ENCODE results near the gene HRH4. TPM values are rescaled to one million over a fixed set of nuclear protein-coding genes. Genes with fewer than 3 reads are reported as not detected.

Gene HRH4
- total and polyA plus RNA-seq, 2 of the 13 experiments (the other 11 are each of a cell fraction or from before 2014, with no cell fraction given) = not detected

DNA sequence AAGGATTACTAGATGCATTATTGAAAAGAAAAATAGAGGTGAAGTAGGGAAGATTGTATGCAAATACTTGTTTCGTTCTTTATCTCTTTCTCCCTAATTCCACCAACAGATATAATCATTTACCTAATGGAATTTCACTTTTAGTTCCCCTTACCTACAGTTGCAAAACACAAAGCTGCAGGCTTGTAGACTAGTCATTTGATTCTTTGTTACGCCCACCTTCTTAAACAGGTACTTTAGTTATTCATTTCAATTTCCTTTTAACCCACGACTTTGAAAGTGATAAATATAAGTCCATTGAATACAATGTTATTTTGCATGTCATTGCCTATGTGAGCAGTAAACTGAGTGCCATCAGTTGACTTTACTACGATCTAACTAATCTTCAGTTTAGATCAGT is 3.9 kb upstream of the HRH4 start (continued):
- TF ChIP-seq, protein P1, sequence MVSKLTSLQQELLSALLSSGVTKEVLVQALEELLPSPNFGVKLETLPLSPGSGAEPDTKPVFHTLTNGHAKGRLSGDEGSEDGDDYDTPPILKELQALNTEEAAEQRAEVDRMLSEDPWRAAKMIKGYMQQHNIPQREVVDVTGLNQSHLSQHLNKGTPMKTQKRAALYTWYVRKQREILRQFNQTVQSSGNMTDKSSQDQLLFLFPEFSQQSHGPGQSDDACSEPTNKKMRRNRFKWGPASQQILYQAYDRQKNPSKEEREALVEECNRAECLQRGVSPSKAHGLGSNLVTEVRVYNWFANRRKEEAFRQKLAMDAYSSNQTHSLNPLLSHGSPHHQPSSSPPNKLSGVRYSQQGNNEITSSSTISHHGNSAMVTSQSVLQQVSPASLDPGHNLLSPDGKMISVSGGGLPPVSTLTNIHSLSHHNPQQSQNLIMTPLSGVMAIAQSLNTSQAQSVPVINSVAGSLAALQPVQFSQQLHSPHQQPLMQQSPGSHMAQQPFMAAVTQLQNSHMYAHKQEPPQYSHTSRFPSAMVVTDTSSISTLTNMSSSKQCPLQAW (CRISPR knock-in tag; IDR thresholded peaks at IDR 0.05) = no peak
- TF ChIP-seq DR1 (CRISPR knock-in tag; IDR thresholded peaks at IDR 0.05) (no peak), ZNF230 (CRISPR knock-in tag; IDR thresholded peaks at IDR 0.05) (no peak), CHD2 (IDR thresholded peaks at IDR 0.05; ENCODE audit: low read depth, low read length) (no peak), DMAP1 (CRISPR knock-in tag; IDR thresholded peaks at IDR 0.05) (no peak), ZKSCAN5 (CRISPR knock-in tag; IDR thresholded peaks at IDR 0.05) (no peak)
- TF ChIP-seq, protein P2, sequence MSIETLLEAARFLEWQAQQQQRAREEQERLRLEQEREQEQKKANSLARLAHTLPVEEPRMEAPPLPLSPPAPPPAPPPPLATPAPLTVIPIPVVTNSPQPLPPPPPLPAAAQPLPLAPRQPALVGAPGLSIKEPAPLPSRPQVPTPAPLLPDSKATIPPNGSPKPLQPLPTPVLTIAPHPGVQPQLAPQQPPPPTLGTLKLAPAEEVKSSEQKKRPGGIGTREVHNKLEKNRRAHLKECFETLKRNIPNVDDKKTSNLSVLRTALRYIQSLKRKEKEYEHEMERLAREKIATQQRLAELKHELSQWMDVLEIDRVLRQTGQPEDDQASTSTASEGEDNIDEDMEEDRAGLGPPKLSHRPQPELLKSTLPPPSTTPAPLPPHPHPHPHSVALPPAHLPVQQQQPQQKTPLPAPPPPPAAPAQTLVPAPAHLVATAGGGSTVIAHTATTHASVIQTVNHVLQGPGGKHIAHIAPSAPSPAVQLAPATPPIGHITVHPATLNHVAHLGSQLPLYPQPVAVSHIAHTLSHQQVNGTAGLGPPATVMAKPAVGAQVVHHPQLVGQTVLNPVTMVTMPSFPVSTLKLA (IDR thresholded peaks at IDR 0.05) = no peak

- Histone ChIP-seq H4K20me1 (ENCODE audit: insufficient read depth, low read length) (no peaks in the 10 kb centered on the region), H3K9me3 (ENCODE audit: low read length) (no peaks in the 10 kb centered on the region), H3K4me3 (replicated peaks in 1 of 3; ENCODE audit: insufficient read depth in 1 of 3, low read depth in 2 of 3, low read length in 3 of 3) (no peak overlapping the region), H3K79me2 (ENCODE audit: insufficient read depth, low read length) (no peaks in the 10 kb centered on the region), H3K27ac (ENCODE audit: extremely low read length, insufficient read depth, low read length) (no peak overlapping the region), H3K4me2 (ENCODE audit: low read depth, low read length) (no peak overlapping the region), H3K27me3 (ENCODE audit: control insufficient read depth in 1 of 2, insufficient read depth in 2 of 2, low read length in 2 of 2) (no peaks in the 10 kb centered on the region), H2AFZ (ENCODE audit: low read length) (no peak overlapping the region), H3K36me3 (replicated peaks in 1 of 2; ENCODE audit: control insufficient read depth in 1 of 2, insufficient read depth in 2 of 2, low read length in 2 of 2) (no peaks in the 10 kb centered on the region), H3K4me1 (ENCODE audit: insufficient read depth, low read length) (no peaks in the 10 kb centered on the region), H3K9ac (ENCODE audit: insufficient read depth, low read depth, low read length) (no peak overlapping the region)
- intact Hi-C loops (cut with micrococcal nuclease; ENCODE audit: unreplicated experiment) (no loop called here), in situ Hi-C loops (cut with HindIII; ENCODE audit: extremely low pct_ligation_motif_present, low pct_unique_long_range_greater_than_20kb) (no loop called here)
- ChIA-PET POLR2A (no interaction called here), CTCF (ENCODE audit: low intra/inter-chr PET ratio, low total read pairs) (no interaction called here)
- DNase-seq (ENCODE audit: low spot score) = no peak
- no TSS peak for BruUV-seq (replicated peaks)
- TF ChIP-seq ZNF597 (CRISPR knock-in tag; IDR thresholded peaks at IDR 0.05) (no peak), CEBPB (IDR thresholded peaks at IDR 0.05; ENCODE audit: borderline replicate concordance, low read depth, low read length) (0 out of 2 replicates have a peak, but pooled peaks have one; percentile 5), ASH2L (IDR thresholded peaks at IDR 0.05; ENCODE audit: insufficient read length, low read depth, low read length) (no peak), ZNF605 (CRISPR knock-in tag; IDR thresholded peaks at IDR 0.05) (no peak), BCL6 (CRISPR knock-in tag; IDR thresholded peaks at IDR 0.05) (no peak), HCFC1 (IDR thresholded peaks at IDR 0.05; ENCODE audit: low read depth, low read length) (no peak), ZNF562 (CRISPR knock-in tag; IDR thresholded peaks at IDR 0.05; ENCODE audit: borderline replicate concordance) (no peak), KAT2B (IDR thresholded peaks at IDR 0.05; ENCODE audit: borderline replicate concordance, low read depth, low read length) (no peak)
- 49% methylated on average over 4 of the region's 4 CpGs for WGBS (ENCODE audit: low lambda C conversion rate)
- no peak for FAIRE-seq
- no peak for ATAC-seq
Observed at GRCh38 chr18:24459772-24460171, 665 bp upstream of the HRH4 start.
